CD4-positive, alpha-beta T cell treated with Interleukin-17A for 4 hours (primary cell): ENCODE measurements around the gene MZT2B.
"Not testable (repeated sequence)": the region's sequence is repeated elsewhere in the genome, so short reads cannot be mapped to it uniquely, and the experiment has no call there.

Experiments
- DNase-seq: peaks from one replicate; pipeline ENCODE4 v3.0.0-alpha.2; 2020; ENCODE audit warnings: mixed read lengths

MZT2B gene

GRCh38 chr2:130152816-130153595 lies 29.1 kb upstream of the MZT2B start:
- DNase-seq: no peak

- DNase-seq: not testable (repeated sequence)
Measured at GRCh38 chr2:130153721-130154422, 28.2 kb upstream of the MZT2B start.

GRCh38 chr2:130154423-130154770 lies 27.7 kb upstream of the MZT2B start:
- DNase-seq: not testable (repeated sequence)

GRCh38 chr2:130154773-130155765 lies 27.0 kb upstream of the MZT2B start:
- DNase-seq: no peak

GRCh38 chr2:130155956-130156623 lies 26.0 kb upstream of the MZT2B start:
- peak; percentile 17 for DNase-seq

GRCh38 chr2:130156624-130157004 lies 25.4 kb upstream of the MZT2B start:
- no peak for DNase-seq

- not testable (repeated sequence) for DNase-seq
Measured at GRCh38 chr2:130157354-130157753, 24.7 kb upstream of the MZT2B start.

GRCh38 chr2:130157825-130158514 lies 24.1 kb upstream of the MZT2B start:
- not testable (repeated sequence) for DNase-seq

GRCh38 chr2:130158631-130159030 lies 23.4 kb upstream of the MZT2B start:
- DNase-seq: no peak

- not testable (repeated sequence) for DNase-seq
Measured at GRCh38 chr2:130159376-130159775, 22.7 kb upstream of the MZT2B start.

- DNase-seq: no peak
Measured at GRCh38 chr2:130160131-130160530, 21.9 kb upstream of the MZT2B start.

- not testable (repeated sequence) for DNase-seq
Measured at GRCh38 chr2:130160838-130161705, 21.0 kb upstream of the MZT2B start.

GRCh38 chr2:130162486-130162885 lies 19.6 kb upstream of the MZT2B start:
- DNase-seq: not testable (repeated sequence)

GRCh38 chr2:130162968-130163367 lies 19.1 kb upstream of the MZT2B start:
- DNase-seq: no peak

- DNase-seq: no peak
Measured at GRCh38 chr2:130165293-130166016, 16.6 kb upstream of the MZT2B start.

- not testable (repeated sequence) for DNase-seq
Measured at GRCh38 chr2:130166611-130167010, 15.5 kb upstream of the MZT2B start.

- DNase-seq: not testable (repeated sequence)
Measured at GRCh38 chr2:130169163-130169562, 12.9 kb upstream of the MZT2B start.

GRCh38 chr2:130169896-130170295 lies 12.2 kb upstream of the MZT2B start:
- DNase-seq: no peak

GRCh38 chr2:130174866-130175265 lies 7.2 kb upstream of the MZT2B start:
- not testable (repeated sequence) for DNase-seq
